ENCODE results near the gene SNUPN.

- TF ChIP-seq CTCF (IDR thresholded peaks at IDR 0.05), result no peak
- no peak for TF ChIP-seq POLR2A (IDR thresholded peaks at IDR 0.05)
Observed at GRCh38 chr15:75649848-75650247, 24.3 kb upstream of the SNUPN start.
